Gastrocnemius medialis (tissue), 4 donors: ENCODE measurements around the gene MAFB.

ENCODE experiments used
- CTCF ChIP-seq, 5 experiments: fragments of 450-650 bp in 3 of 5; fragments of 200-600 bp in 2 of 5; sonication (generic) in 2 of 5; IDR thresholded peaks in 4 of 5; conservative IDR thresholded peaks in 1 of 5; 1 replicate in 4 of 5; 2 replicates in 1 of 5; pipeline ENCODE4 v1.5.1; 2016 to 2019; ENCODE audit warnings: antibody characterized with exemption in 5 of 5, mild to moderate bottlenecking in 3 of 5, moderate library complexity in 3 of 5
- POLR2A ChIP-seq, 2 donors: fragments of 450-650 bp; IDR thresholded peaks; one replicate each; pipeline ENCODE4 v1.6.1; 2017; ENCODE audit warnings: antibody characterized with exemption in 2 of 2, mild to moderate bottlenecking in 2 of 2, moderate library complexity in 2 of 2

- TF ChIP-seq CTCF (IDR thresholded peaks at IDR 0.05 in 4 of 5, conservative IDR thresholded peaks at IDR 0.05 in 1 of 5), result no peak
- TF ChIP-seq POLR2A (IDR thresholded peaks at IDR 0.05), result no peak
Observed at GRCh38 chr20:40724566-40724965, 35.5 kb upstream of the MAFB start.
